Measurements from ENCODE around the gene MED13L.

GRCh38 chr12:116026768-116027550 is 250.5 kb downstream of the MED13L start:
- TF ChIP-seq CTCF (conservative IDR thresholded peaks at IDR 0.05 in 1 of 2, IDR thresholded peaks at IDR 0.05 in 1 of 2; ENCODE audit: extremely low read depth in 1 of 2, insufficient read depth in 1 of 2, low read depth in 1 of 2, low read length in 2 of 2), result no peak
- TF ChIP-seq EZH2 (IDR thresholded peaks at IDR 0.05; ENCODE audit: borderline replicate concordance, low read length), result no peak
